ENCODE data around the gene SPAG9.
"Not testable (repeated sequence)": the region's sequence is repeated elsewhere in the genome, so short reads cannot be mapped to it uniquely, and the experiment has no call there.

SPAG9 gene

GRCh38 chr17:50941676-50942048 is 179.0 kb downstream of the SPAG9 start:
- DNase-seq (ENCODE audit: low read depth in 1 of 2, low spot score in 1 of 2), result not testable (repeated sequence)

DNA sequence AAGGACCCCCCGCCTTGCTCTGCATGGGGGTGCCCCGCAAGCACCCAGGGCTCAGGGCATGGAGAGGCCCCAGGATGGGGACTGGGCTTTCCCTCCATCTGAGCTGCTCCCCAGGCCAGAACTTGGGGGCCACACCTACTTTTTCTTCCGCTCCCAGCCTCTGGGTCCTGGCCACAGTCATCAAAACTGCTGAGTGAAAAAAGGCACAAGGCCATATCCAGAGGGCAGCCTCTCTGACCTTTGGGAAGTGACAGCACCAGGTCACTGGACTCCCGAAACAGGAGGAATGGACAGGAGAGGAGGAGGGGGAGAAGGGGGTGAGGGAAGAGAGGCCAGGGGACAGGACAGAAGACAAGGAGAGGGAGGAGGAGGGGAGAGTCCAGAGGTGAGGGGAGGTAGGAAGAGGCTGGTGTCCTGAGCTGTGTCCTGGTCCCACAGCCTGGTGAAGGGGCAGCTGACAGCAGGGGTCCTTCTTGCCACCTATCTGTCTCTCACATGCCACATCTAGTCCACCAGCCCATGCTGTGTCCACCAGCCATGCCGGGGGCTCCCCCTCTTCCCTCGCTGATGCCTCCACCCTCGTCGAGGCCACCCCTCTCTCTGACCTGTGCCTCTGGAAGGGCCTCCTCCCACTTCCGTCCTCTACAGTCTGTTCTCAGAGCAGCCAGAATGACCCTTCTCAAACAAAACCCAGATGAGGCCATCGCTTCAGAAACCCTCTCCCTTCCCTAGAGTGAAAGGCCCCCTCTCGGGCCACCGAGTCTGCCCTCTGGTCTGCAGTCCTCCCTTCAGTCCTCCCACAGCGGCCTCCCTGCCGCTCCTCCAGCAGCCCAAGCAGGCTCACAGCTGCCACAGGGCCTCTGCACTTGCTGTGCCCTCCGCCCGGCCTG is 180.6 kb downstream of the SPAG9 start:
- no peak for DNase-seq (ENCODE audit: low read depth in 1 of 2, low spot score in 1 of 2)

DNA sequence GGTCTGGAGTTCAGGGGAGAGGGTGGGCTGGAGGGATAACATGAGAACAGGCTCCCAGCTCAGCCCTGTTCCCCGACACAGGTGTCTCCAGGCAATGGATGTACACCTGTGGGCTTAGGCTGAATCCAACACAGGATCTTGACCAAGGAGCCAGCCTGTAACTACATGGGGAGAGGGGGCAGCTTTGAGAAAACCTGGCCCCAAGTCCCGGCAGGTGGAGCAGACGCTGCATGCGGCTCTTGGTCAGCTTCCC is 181.2 kb downstream of the SPAG9 start:
- DNase-seq (ENCODE audit: low read depth in 1 of 2, low spot score in 1 of 2), result no peak

GRCh38 chr17:50938821-50939541 is 181.7 kb downstream of the SPAG9 start:
- DNase-seq (ENCODE audit: low read depth in 1 of 2, low spot score in 1 of 2), result no peak

GRCh38 chr17:50935996-50936266 is 184.7 kb downstream of the SPAG9 start:
- DNase-seq (ENCODE audit: low read depth in 1 of 2, low spot score in 1 of 2), result no peak

- DNase-seq (ENCODE audit: low read depth in 1 of 2, low spot score in 1 of 2), result no peak
Measured at GRCh38 chr17:50935221-50935995, 185.3 kb downstream of the SPAG9 start.

DNA sequence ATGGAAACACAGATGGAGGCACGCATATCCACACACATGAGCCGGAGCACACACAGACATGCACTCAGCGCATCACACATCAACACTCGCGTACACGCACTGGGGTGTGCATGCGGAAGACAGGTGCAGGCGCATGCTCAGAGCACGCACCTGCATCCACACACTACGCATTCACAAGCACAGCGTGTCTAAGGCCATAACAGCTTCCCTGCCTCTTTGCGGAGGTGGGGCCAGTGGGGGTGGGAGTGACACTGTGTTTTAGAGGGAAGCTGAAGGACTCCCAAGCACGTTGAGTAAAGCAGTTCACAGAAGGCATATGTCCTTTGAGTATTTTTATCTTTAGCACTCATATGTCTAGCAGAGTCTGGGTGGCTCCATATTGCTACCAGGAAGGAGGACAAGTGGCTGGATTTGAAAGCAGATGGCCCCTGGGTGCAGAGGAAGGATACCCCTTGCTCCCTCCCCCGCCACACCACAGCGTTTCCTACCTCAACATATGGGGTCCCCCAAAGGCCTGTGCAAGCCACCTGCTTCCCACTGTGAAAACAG is 185.9 kb downstream of the SPAG9 start:
- DNase-seq (ENCODE audit: low read depth in 1 of 2, low spot score in 1 of 2), result no peak

- no peak for DNase-seq (ENCODE audit: low read depth in 1 of 2, low spot score in 1 of 2)
Measured at GRCh38 chr17:50934161-50934560, 186.5 kb downstream of the SPAG9 start.

DNA sequence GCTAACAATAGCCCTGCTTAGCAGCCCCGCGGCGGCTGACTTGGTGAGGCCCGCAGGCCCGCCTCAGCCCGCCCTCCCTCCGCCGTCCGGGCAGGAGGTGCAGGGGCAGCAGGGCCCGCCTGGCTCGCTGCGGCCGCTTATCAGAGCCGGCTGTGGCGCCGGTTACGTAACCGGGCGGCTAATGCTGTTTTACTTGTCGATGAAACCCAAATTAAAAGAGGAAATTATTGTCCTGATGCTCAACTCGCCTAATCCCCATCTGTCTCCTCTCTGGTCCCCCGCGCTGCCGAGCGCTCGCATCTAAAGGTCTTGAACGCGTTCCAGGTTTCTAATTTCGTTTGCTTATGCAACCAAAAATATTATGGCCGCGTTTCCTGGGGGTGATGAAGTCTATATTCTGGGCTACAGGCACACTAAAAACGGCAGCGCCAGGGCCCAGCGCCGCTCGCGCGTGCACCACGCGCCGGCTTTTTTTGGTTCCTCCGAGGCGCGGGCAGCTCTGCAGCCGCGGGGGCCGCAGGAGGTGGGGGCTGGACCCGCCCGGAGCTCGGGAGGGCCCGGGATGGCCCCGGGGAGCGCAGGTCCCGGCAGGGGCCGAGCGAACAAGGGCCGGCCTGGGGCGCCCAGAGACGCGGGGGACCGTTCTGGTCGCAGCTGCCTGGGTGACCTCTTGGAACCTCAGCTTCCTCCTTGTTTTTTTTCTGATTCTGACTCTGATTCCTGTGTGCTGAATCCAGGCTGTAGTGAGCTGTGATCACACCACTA is 189.3 kb downstream of the SPAG9 start:
- peak in 1 of 2 donors; percentile 20 for DNase-seq (ENCODE audit: low read depth in 1 of 2, low spot score in 1 of 2)

GRCh38 chr17:50928646-50929045 is 192.0 kb downstream of the SPAG9 start:
- no peak for DNase-seq (ENCODE audit: low read depth in 1 of 2, low spot score in 1 of 2)

GRCh38 chr17:50927287-50927686 is 193.4 kb downstream of the SPAG9 start:
- DNase-seq (ENCODE audit: low read depth in 1 of 2, low spot score in 1 of 2), result no peak

DNA sequence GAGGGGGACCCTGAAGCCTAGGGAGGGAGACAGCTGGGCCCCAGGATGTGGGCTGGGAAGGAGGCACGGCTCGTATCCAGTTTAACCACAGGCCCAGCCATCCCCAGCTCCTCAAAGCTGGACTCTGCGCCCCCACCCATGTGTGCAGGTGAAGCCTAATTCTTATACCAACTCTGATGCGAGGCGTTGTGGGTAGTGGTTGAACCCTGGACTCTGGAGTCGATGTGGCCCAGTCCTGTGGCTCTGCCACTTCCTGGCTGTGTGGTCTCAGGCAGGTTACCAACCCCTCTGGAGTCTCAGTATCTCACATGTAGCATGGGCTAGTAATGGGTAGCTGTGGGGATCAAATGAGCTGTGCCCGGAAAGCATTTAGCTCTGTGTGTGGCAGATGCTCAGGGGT is 194.1 kb downstream of the SPAG9 start:
- DNase-seq (ENCODE audit: low read depth in 1 of 2, low spot score in 1 of 2), result no peak

GRCh38 chr17:50925296-50925891 is 195.3 kb downstream of the SPAG9 start:
- no peak for DNase-seq (ENCODE audit: low read depth in 1 of 2, low spot score in 1 of 2)

GRCh38 chr17:50924800-50925199 is 195.9 kb downstream of the SPAG9 start:
- DNase-seq (ENCODE audit: low read depth in 1 of 2, low spot score in 1 of 2), result no peak

DNA sequence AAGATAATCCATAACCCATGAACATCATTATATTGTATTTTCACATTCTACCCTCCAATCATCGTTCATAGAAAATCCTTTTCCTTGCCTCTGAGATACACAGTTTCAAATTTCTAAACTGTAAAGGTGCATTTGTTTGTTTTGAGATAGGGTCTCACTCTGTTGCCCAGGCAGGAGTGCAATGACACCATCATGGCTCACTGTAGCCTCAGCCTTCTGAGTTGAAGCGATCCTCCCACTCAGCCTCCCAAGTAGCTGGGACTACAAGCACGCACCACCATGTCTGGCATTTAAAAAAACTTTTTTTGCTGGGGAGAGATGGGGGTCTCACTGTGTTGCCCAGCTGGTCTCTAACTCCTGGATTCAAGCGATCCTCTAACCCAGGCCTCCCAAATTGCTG is 196.4 kb downstream of the SPAG9 start:
- no peak for DNase-seq (ENCODE audit: low read depth in 1 of 2, low spot score in 1 of 2)

- DNase-seq (ENCODE audit: low read depth in 1 of 2, low spot score in 1 of 2), result no peak
Measured at GRCh38 chr17:50923611-50924010, 197.1 kb downstream of the SPAG9 start.

GRCh38 chr17:50922721-50923405 is 197.8 kb downstream of the SPAG9 start:
- DNase-seq (ENCODE audit: low read depth in 1 of 2, low spot score in 1 of 2), result no peak

DNA sequence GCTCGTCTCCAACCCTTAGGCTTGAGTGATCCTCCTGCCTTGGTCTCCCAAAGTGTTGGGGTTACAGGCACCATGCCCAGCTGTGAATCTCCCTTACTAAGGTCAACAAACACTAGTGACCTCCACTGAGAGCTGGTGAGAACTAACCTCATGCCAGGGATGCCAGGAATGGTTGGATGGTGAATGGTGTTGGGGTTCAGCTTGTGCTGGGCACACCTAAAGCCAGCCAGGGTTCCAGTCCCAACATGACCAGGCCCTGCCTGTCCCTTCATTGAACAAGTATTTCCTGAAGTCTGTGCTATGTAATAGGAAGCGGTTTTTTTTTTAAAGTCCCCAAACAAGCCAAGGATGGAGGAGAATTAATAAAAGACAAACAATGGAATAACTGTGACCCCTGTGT is 198.6 kb downstream of the SPAG9 start:
- DNase-seq (ENCODE audit: low read depth in 1 of 2, low spot score in 1 of 2), result no peak

GRCh38 chr17:50920891-50921586 is 199.6 kb downstream of the SPAG9 start:
- no peak for DNase-seq (ENCODE audit: low read depth in 1 of 2, low spot score in 1 of 2)

DNA sequence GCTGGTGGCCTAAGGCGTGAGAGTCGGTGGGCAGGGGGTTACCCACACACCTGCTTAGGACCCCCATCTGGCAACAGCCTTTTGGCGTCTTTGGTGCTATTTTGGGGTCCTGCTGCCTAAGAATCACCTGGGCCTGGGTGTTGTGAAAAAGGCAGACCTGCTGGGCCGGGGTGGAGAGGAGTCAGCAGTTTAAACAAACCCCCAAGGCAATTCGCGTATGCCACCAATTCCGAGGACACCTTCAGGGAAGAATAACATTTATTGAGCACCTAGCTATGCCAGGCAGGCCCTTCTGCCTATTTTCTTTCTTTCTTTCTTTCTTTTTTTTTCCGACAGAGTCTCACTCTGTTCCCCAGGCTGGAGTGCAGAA is 200.6 kb downstream of the SPAG9 start:
- no peak for DNase-seq (ENCODE audit: low read depth in 1 of 2, low spot score in 1 of 2)

Data from activated T-helper 1 cell treated with anti-CD3 and anti-CD28 coated beads, Interleukin-2, amount 50 U/mL, for 16 hours (primary cell).